Small intestine (tissue), 7 donors: Measurements from ENCODE around the gene PHF23. TPM values are rescaled to one million over a fixed set of nuclear protein-coding genes. Genes with fewer than 3 reads are reported as not detected.

Experiments used
- DNase-seq, 2 donors: peaks; one replicate each; pipeline versions ENCODE4 v3.0.0 to v3.0.0-alpha.2; 2013
- FAIRE-seq: peaks from 2 replicates; lab custom pipeline; 2012; peaks lifted over from hg19 to GRCh38; lab: Jason Lieb, UNC
- H3K27ac ChIP-seq, 3 donors: one replicate each; pipeline ENCODE4 v1.5.1; 2013; ENCODE audit warnings: low read length in 2 of 3, mild to moderate bottlenecking in 2 of 3, control low read depth in 1 of 3, inconsistent platforms in 1 of 3, low read depth in 1 of 3, moderate library complexity in 1 of 3
- H3K27me3 ChIP-seq, 3 donors: one replicate each; pipeline ENCODE4 v1.6.1; 2013; ENCODE audit warnings: low read length in 3 of 3, inconsistent platforms in 1 of 3; ENCODE audit not compliant: control insufficient read depth in 3 of 3, insufficient read depth in 3 of 3
- H3K36me3 ChIP-seq, 3 donors: one replicate each; pipeline ENCODE4 v1.6.1; 2013; ENCODE audit warnings: low read length in 3 of 3, inconsistent platforms in 1 of 3, low read depth in 1 of 3, mild to moderate bottlenecking in 1 of 3, moderate library complexity in 1 of 3; ENCODE audit not compliant: control insufficient read depth in 3 of 3, insufficient read depth in 2 of 3
- H3K4me1 ChIP-seq, 3 donors: one replicate each; pipeline ENCODE4 v1.6.1; 2013; ENCODE audit warnings: low read length in 2 of 3, inconsistent platforms in 1 of 3, low read depth in 1 of 3, mild to moderate bottlenecking in 1 of 3, moderate library complexity in 1 of 3; ENCODE audit not compliant: control insufficient read depth in 3 of 3, insufficient read depth in 2 of 3
- H3K4me3 ChIP-seq, 3 donors: one replicate each; pipeline ENCODE4 v1.5.1; 2013; ENCODE audit warnings: low read length in 3 of 3, control low read depth in 1 of 3, inconsistent platforms in 1 of 3, low read depth in 1 of 3, mild to moderate bottlenecking in 1 of 3, moderate library complexity in 1 of 3
- H3K9me3 ChIP-seq, 2 donors: one replicate each; pipeline ENCODE4 v1.6.1; 2013; ENCODE audit warnings: low read depth in 1 of 2, low read length in 1 of 2; ENCODE audit not compliant: control insufficient read depth in 2 of 2, insufficient read depth in 1 of 2
- WGBS, 3 donors: extraction: QIAGEN DNeasy Blood & Tissue Kit; methylation state at CpG; one replicate each; pipeline ENCODE4 v1.1.7; 2013; 5-methylcytosine and 5-hydroxymethylcytosine counted together
- polyA plus RNA-seq, 4 donors: library from polyadenylated mRNA; stranded (reverse) in 3 of 4; unstranded in 1 of 4; fragments of 200-250 nt in 3 of 4; fragments of 120-200 nt in 1 of 4; gene quantifications; one replicate each; pipeline versions ENCODE4 v1.2.1 to v1.2.3, GENCODE V29; 2013
- donor health status: healthy with polysubstance abuse.
- donor health status: control.
- donor health status: control.
- donor health status: Bipolar disorder and iron deficiency.
- donor health status: healthy.

PHF23 gene
- polyA plus RNA-seq, 4 donors, result 26.4 to 44.3 (median 36.0) TPM

DNA sequence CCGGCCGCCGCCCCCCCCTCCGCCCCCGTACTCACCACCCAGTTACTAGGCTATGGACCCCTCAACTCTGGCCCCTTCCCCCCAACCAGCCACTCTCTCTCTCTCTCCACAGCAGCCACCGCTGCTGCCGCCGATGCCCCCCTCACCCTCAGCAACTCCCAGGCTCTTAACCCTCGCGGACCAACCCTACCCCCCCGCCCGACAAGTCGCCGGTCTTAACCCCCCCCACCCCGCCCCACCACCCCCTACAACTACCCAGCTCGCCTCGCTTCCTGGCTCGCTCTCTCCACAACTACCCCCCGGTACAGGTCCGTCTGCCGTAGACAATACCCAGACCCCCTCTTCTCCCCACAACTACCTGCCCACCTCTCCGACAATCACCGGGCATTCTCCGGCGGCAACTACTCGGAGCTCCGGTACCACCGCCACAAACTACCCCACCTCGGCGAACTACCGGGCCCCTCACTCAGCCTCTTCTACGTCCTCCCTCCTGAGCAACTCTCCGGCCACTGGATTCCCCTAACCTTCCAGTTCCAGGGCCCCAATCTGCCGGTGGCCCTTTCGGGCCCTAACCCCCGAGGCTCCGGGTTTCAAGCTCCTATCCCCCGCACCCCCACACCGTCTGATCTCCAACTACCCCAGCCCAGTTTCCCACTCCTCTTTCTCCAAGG is 702 bp downstream of the PHF23 start:
- FAIRE-seq (no peak), DNase-seq (peak; percentile 28 to 66)
- no peaks in the 10 kb centered on the region for H3K9me3 ChIP-seq
- H3K4me3 ChIP-seq, result peak overlapping the region; percentile 93 to 99 (median 95)
- 0 to 1% (median 1%) methylated on average over 30 to 39 of the region's 39 CpGs for WGBS, 3 donors
- peaks cover 2 to 44% (median 5%) of the 10 kb centered on the region in 3 donors for H3K36me3 ChIP-seq
- peaks cover 3 to 50% (median 3%) of the 10 kb centered on the region in 3 donors for H3K4me1 ChIP-seq
- peak overlapping the region; percentile 68 to 92 (median 84) for H3K27ac ChIP-seq
- no peaks in the 10 kb centered on the region for H3K27me3 ChIP-seq

DNA sequence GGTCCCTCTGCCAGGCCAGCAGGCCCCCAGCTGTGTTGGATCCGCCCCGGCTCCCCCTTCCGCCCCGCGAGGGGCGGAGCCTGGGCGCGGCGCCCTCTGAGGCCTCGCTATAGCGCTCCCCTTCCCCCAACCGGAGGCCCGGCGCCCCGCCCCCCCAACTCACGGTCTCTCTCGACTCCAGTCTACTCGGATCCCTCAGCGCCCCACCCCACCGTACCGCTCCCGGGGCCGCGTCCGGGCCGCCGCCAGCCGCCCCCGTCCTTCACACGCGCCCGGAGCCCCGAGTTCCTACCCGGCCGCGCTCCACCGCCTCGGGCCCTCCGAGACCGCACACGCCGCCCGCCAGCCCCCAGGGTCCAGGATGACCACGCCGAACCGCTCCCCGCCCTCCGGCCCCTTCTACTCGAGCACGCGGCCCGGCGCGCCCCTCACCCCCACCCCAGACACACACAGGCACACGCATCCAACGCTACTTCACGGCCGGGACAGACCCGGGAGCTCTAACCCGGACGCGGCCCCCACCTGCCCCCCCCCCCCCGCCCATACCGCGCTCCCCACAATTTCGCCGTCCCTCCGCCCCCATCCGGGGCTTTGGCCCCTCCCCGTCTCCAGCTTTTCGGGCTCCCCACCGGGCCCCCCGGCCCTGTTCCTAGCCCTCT is 1.4 kb downstream of the PHF23 start:
- H3K27ac ChIP-seq, result peak overlapping the region; percentile 88 to 92 (median 91)
- peak overlapping the region; percentile 93 to 99 (median 95) for H3K4me3 ChIP-seq
- H3K4me1 ChIP-seq, result peaks cover 3 to 45% (median 4%) of the 10 kb centered on the region in 3 donors
- WGBS, 3 donors, result 1 to 2% (median 1%) methylated on average over 25 to 72 of the region's 73 CpGs
- DNase-seq (peak; percentile 80 to 93), FAIRE-seq (no peak)
- H3K27me3 ChIP-seq, result no peaks in the 10 kb centered on the region
- H3K36me3 ChIP-seq, result peaks cover 2 to 41% (median 5%) of the 10 kb centered on the region in 3 donors
- H3K9me3 ChIP-seq, result no peaks in the 10 kb centered on the region

DNA sequence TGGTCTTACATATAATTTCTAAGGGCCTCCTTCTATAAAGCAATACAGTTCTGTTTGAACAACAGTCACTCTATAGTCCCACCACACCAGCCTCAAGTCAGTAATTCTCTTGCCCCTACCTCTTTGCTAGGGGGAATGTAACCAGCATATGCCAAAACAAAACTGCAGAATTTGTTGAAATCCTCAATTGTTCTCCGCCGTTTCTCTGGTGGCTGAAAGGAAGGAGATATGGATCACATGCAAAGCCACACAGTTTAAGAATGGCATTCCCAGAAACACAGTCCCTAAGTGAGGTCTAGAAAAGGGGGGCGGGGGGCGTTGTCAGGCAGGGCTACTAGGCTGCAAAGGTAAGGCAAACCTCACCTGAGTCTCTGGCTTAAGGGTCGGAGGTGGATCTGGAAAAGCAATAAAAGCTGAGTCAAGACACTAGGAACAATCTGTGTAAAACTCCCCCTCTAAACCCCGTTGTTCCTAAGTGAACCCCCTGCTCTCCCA is 1.9 kb downstream of the PHF23 start:
- peak overlapping the region; percentile 93 to 99 (median 95) for H3K4me3 ChIP-seq
- no peaks in the 10 kb centered on the region for H3K9me3 ChIP-seq
- no peaks in the 10 kb centered on the region for H3K27me3 ChIP-seq
- peaks cover 4 to 48% (median 6%) of the 10 kb centered on the region in 3 donors for H3K4me1 ChIP-seq
- WGBS, 3 donors, result 15 to 26% (median 24%) methylated on average over 6 of the region's 6 CpGs
- H3K27ac ChIP-seq, result peak overlapping the region; percentile 59 to 92 (median 91)
- no peak for FAIRE-seq
- DNase-seq, result no peak
- H3K36me3 ChIP-seq, result peaks cover 2 to 41% (median 5%) of the 10 kb centered on the region in 3 donors

GRCh38 chr17:7236808-7237207 is 2.4 kb downstream of the PHF23 start:
- peak overlapping the region in 2 of 3 donors; percentile 59 to 92 for H3K27ac ChIP-seq
- WGBS, 3 donors, result 79 to 87% (median 80%) methylated on average over 6 of the region's 6 CpGs
- no peak overlapping the region for H3K4me3 ChIP-seq
- H3K9me3 ChIP-seq, result no peaks in the 10 kb centered on the region
- H3K36me3 ChIP-seq, result peaks cover 2 to 41% (median 5%) of the 10 kb centered on the region in 3 donors
- DNase-seq (no peak), FAIRE-seq (no peak)
- peaks cover 4 to 52% (median 7%) of the 10 kb centered on the region in 3 donors for H3K4me1 ChIP-seq
- H3K27me3 ChIP-seq, result no peaks in the 10 kb centered on the region

GRCh38 chr17:7235693-7236665 is 3.3 kb downstream of the PHF23 start:
- 68 to 82% (median 73%) methylated on average over 22 of the region's 22 CpGs for WGBS, 3 donors
- peak overlapping the region in 2 of 3 donors; percentile 86 to 92 for H3K27ac ChIP-seq
- FAIRE-seq (no peak), DNase-seq (peak in 1 of 2 donors; percentile 64)
- peak overlapping the region in 1 of 3 donors; percentile 74 for H3K4me3 ChIP-seq
- H3K4me1 ChIP-seq, result peaks cover 4 to 49% (median 7%) of the 10 kb centered on the region in 3 donors
- H3K36me3 ChIP-seq, result peaks cover 2 to 42% (median 5%) of the 10 kb centered on the region in 3 donors
- H3K27me3 ChIP-seq, result no peaks in the 10 kb centered on the region
- no peaks in the 10 kb centered on the region for H3K9me3 ChIP-seq

DNA sequence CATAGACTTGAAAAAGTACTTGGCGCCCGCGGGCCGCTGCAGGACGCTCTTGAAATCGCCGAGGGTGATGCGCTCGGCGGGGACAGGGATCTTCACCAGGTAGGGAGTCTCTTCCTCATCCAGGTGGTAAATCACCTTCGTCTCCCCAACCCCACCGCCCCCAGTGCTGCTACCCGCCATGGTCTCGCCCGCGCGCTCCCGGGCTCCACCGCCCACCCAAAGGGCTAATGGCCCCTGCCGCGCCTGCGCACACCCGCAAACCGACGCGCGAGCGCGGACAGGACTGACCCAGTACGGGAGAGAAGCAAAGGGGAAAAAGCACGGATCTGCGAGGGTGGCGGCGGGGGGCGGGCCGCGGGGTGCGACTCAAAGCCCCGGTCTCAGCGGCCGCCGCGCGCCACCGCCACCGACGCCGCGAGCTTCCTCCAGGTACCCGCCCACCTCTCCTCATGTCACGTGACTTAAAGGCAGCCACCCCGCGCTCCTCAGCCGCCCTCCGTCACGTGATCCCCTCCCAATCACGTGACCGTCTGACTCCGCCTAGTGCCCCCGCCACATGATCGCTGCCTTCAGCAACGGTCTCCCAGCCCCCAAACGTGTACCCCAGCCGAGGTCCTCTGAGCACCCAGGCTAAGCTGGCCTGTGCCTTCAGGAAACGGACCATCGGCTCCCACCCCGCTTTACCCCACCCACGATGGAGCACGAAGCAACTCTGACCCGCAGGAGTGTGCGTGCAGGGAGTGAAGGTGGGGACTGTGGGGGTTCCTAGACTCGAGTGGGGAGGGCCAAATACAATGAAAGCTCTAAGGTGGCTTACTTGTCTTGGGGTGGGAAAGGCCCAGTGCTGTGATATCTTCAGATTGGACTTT is 4.9 kb downstream of the PHF23 start, which contains the start of gene DVL2:
TSS of gene DVL2 (minus strand) at position 435 of the 869 bp plus-strand sequence. CDS start at position 180, 255 bp downstream.
- Histone ChIP-seq H3K36me3 (peaks cover 2 to 50% (median 5%) of the 10 kb centered on the region in 3 donors), H3K27me3 (no peaks in the 10 kb centered on the region), H3K4me1 (peaks cover 2 to 39% (median 4%) of the 10 kb centered on the region in 3 donors), H3K27ac (peak within 1 kb of the TSS; percentile 41 to 92 (median 86)), H3K4me3 (peak within 1 kb of the TSS; percentile 74 to 93 (median 75)), H3K9me3 (no peaks in the 10 kb centered on the region)
- FAIRE-seq, result no peak
- WGBS, 3 donors, result 0 to 1% (median 0%) methylated on average over 56 to 72 of the region's 72 CpGs
- peak; percentile 95 to 98 for DNase-seq

DNA sequence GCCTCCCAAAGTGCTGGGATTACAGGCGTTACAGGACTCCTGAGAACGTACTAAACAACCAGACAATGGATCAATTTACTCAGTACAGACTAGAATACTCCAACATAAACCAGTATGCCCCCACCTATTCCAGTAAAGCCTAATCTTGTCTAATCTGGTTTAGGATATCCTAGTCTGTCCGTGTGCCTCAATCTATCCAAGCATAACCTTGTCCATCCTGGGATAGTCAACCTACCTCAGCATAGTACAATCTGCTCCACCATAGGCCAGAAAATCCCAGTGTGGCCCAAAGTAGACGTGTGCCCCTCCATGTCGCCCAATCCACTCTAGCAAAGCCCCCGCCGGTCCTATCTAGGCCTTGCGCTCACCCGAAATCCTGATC is 5.6 kb downstream of the PHF23 start:
- H3K9me3 ChIP-seq, result no peaks in the 10 kb centered on the region
- 0 to 3% (median 2%) methylated on average over 9 of the region's 9 CpGs for WGBS, 3 donors
- peaks cover 2 to 39% (median 4%) of the 10 kb centered on the region in 3 donors for H3K4me1 ChIP-seq
- no peaks in the 10 kb centered on the region for H3K27me3 ChIP-seq
- H3K4me3 ChIP-seq, result peak overlapping the region; percentile 74 to 93 (median 75)
- DNase-seq, result no peak
- FAIRE-seq, result no peak
- H3K36me3 ChIP-seq, result peaks cover 6 to 56% (median 7%) of the 10 kb centered on the region in 3 donors
- peak overlapping the region; percentile 41 to 92 (median 86) for H3K27ac ChIP-seq
